GM12872 (cell line): ENCODE measurements around the gene GINS1.

Source experiments
- TF ChIP-seq, protein P1 (sequence below): IDR thresholded peaks from 3 replicates; pipeline ENCODE4 v1.5.1; 2011; ENCODE audit warnings: low read depth, mild to moderate bottlenecking, low read length, moderate library complexity; ENCODE audit not compliant: insufficient read depth

The GINS1 gene

DNA sequence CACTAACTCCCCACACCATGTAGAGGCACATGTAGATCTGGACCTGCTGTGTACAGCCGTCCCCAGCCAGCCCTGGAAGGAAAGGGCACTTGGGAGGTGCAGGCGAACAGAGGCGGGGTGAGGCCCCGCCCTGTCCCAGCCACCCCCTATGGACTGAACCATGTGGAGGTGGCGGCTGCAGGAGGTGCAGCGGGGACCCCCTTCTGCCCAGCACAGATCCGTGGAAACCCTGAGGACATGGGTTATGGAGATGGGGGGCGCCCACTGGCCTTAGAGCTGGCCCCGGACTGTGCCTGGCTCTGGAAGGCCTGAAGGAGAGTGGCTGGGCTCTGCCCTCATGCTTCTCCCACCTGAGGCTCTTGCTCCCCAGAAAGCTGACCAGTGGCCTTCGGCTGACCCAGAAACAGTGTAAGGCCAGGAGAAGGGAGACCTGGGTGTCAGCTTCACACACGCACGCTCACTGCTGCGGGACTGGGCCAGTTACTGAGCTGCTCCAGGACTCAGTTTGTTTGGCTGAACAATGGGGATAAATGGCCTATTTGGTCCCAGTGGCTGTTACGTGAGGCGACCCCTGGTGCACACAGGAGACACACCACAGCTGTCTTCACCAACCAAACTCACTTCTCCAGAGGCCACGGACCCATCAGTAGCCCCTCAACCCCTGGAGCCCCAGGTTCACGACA is 87.2 kb downstream of the GINS1 start:
- TF ChIP-seq, protein P1, sequence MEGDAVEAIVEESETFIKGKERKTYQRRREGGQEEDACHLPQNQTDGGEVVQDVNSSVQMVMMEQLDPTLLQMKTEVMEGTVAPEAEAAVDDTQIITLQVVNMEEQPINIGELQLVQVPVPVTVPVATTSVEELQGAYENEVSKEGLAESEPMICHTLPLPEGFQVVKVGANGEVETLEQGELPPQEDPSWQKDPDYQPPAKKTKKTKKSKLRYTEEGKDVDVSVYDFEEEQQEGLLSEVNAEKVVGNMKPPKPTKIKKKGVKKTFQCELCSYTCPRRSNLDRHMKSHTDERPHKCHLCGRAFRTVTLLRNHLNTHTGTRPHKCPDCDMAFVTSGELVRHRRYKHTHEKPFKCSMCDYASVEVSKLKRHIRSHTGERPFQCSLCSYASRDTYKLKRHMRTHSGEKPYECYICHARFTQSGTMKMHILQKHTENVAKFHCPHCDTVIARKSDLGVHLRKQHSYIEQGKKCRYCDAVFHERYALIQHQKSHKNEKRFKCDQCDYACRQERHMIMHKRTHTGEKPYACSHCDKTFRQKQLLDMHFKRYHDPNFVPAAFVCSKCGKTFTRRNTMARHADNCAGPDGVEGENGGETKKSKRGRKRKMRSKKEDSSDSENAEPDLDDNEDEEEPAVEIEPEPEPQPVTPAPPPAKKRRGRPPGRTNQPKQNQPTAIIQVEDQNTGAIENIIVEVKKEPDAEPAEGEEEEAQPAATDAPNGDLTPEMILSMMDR = no peak

DNA sequence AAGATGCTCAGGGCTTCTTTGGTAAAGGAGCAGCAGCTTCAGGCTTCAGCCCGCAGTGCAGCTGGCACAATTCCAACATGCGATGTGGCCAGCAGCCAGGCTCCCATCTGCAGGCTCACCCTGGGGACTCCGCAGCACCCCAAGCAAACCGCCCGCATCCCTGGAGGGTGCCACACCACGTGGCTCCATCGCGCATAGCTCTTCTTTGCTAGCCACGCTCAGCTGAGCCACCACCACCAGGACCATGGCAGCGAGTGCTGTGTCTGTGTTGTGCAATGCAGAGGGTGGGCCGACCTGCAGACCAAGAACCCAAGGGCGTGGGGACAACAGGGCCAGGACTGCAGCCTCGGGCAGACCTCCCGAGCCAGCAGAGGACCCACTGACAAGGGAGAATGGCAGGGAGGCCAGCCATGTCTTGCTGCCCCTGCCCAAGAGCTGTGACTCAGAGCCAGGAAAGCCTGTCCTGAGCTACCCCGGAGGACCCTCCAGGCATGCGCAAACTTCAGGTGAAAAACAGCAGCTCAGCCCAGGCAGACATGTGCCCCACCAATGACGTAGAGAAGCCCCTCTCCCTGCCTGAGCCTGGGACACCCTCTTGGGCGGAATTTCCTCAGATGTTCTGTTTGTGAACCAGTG is 87.8 kb downstream of the GINS1 start:
- TF ChIP-seq, protein P1 = no peak

DNA sequence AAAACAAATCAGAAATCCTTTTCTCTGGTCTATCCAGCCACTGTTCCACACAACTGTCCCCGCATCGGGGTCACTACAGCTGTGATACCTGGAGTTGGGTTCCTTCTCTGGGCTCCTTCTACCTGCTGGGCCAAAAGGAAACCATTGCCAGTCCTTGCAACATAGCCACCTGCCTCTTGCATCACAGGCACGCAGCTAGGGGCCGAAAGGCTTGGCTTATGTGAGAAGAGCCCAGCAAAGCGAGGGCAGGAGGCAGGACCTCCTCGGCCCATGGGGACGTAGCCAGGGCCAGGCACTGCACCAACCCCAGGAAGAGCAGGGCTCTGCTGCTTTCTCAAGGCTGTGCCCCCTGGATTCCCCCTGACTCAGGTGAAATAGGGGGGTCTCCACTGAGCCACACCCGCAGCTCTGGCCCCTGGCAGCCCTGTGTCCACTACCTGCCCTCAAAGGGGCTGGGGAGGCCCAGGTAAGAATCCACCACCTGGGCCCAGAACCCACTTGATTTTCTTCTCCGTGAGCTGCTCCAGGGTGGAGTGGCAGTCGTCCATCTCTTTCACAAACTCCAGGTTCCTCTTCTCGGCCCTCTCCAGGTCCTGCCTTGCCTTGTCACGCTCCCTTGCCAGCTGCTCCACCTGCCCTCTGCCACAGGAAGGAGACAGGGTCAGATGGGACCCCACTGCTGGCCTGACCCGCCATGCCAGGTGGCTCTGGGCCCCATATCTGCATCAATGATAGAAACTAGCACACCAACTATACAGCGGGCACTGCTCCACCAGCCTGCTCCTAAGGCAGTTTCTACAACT is 88.9 kb downstream of the GINS1 start:
- TF ChIP-seq, protein P1 = no peak

DNA sequence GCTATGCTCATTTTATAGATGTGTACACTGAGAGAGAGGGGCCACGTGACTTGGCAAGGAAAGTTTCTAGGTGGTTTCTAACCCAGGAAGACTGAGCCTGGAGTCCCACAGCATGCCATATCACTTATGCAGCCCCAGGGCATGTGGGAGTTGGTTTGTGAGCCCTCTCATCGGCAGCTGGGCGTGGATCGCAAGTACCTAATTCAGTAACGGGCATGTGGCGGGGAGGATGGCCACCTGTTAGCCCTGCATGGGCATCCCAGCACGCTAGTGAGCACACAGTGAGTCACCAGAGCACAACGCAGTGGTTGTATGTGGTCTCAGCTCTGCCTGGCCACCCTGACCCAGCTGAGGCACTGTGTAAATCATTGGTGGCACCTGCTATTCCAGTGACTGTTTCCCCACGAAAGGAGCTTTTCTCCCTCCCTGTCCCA is 89.5 kb downstream of the GINS1 start:
- TF ChIP-seq, protein P1 = no peak

DNA sequence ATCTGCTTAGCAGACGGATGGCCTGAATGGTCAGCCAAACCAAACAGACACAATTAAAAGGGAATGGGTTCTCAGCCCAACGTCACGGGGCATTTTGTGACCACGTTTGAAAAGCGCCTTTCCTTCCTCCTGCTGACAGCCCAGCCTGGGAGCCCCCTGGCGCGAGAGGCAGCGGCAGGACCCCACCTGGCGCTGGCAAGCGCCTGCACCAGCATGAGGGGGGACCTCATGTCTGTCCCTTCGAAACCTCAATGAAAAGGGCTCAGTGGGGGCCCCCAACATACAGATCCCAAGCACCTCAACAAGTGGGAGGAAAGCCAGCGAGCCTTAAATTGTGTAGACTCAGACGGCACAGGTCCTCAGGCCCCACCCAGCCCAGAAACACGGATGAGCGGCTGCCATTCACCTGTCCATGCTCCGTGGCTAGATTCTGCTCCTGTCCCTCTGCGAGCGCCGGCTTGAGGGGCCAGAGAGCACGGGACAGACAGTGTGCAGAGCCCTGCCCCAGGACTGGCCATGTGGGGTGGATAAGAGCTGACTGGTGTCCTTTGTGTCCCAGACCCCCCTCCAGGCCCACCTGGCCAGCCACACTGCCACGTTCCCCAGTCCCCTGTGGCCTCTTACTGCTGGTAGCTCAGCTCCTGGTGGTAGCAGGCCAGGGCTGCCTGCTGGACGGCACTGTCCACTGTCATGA is 90.3 kb downstream of the GINS1 start:
- TF ChIP-seq, protein P1 = no peak
